PC-9 (cell line): ENCODE measurements around the gene LRRC14B. TPM values are rescaled to one million over a fixed set of nuclear protein-coding genes. Genes with fewer than 3 reads are reported as not detected.

Experiments used
- BruUV-seq: library from RNA; stranded (reverse); fragments of 400-500 nt; replicated peaks from 2 replicates; lab custom pipeline; 2021; lab: Mats Ljungman, UMichigan
- CTCF ChIA-PET: fragments of 300-600 bp; sonication (Branson Sonifier 250); formaldehyde crosslinking; loops from one replicate; lab custom pipeline; 2022; ENCODE audit warnings: antibody characterized with exemption; lab: Charles Lee
- POLR2A ChIA-PET: fragments of 300-600 bp; sonication (Branson Sonifier 250); formaldehyde crosslinking; loops from one replicate; lab custom pipeline; 2022; ENCODE audit warnings: antibody characterized with exemption; ENCODE audit not compliant: unreplicated experiment; lab: Charles Lee
- DNase-seq, 2 experiments: peaks; one replicate each; pipeline versions ENCODE4 v3.0.0 to v3.0.0-alpha.2; 2015 to 2022; ENCODE audit warnings: mixed read lengths in 1 of 2
- H2AFZ ChIP-seq: fragments of 200-600 bp; sonication (generic); 2 replicates; pipeline ENCODE4 v1.8.1; 2017; ENCODE audit warnings: antibody characterized with exemption
- H3F3A ChIP-seq: fragments of 200-600 bp; sonication (generic); 2 replicates; pipeline ENCODE4 v1.8.1; 2017; ENCODE audit warnings: antibody characterized with exemption, mild to moderate bottlenecking, low read depth; ENCODE audit not compliant: insufficient read depth
- H3K27ac ChIP-seq: fragments of 200-600 bp; sonication (generic); 2 replicates; pipeline ENCODE4 v1.6.1; 2016; ENCODE audit warnings: mixed run types
- H3K27me3 ChIP-seq: fragments of 200-600 bp; sonication (generic); 2 replicates; pipeline ENCODE4 v1.6.1; 2016; ENCODE audit warnings: low read depth, mixed run types; ENCODE audit not compliant: insufficient read depth
- H3K36me3 ChIP-seq: fragments of 200-600 bp; sonication (generic); 2 replicates; pipeline ENCODE4 v1.6.1; 2016; ENCODE audit warnings: low read depth, mixed run types
- H3K4me1 ChIP-seq: fragments of 200-600 bp; sonication (generic); replicated peaks from 2 replicates; pipeline ENCODE4 v1.6.1; 2016; ENCODE audit warnings: mixed run types; ENCODE audit not compliant: insufficient read depth
- H3K4me2 ChIP-seq: fragments of 200-600 bp; sonication (generic); 2 replicates; pipeline ENCODE4 v1.6.1; 2017; ENCODE audit warnings: mixed run types
- H3K4me3 ChIP-seq: fragments of 200-600 bp; sonication (generic); 2 replicates; pipeline ENCODE4 v1.6.1; 2016; ENCODE audit warnings: mixed run types
- H3K79me2 ChIP-seq: fragments of 200-600 bp; sonication (generic); 2 replicates; pipeline ENCODE4 v1.6.1; 2017; ENCODE audit warnings: low read depth, mixed run types
- H3K9me2 ChIP-seq: fragments of 200-600 bp; sonication (generic); 2 replicates; pipeline ENCODE4 v1.8.1; 2017; ENCODE audit warnings: mild to moderate bottlenecking; ENCODE audit not compliant: insufficient read depth
- H3K9me3 ChIP-seq: fragments of 200-600 bp; sonication (generic); 2 replicates; pipeline ENCODE4 v1.8.1; 2016; ENCODE audit warnings: low read depth; ENCODE audit not compliant: insufficient read depth
- H4K20me1 ChIP-seq: fragments of 200-600 bp; sonication (generic); 2 replicates; pipeline ENCODE4 v1.8.1; 2017; ENCODE audit not compliant: insufficient read depth
- EZH2 ChIP-seq: fragments of 200-600 bp; sonication (generic); IDR thresholded peaks from 2 replicates; pipeline ENCODE4 v1.8.0; 2017; ENCODE audit warnings: antibody characterized with exemption, low read depth
- intact Hi-C: fragments of 100-400 bp; cut with micrococcal nuclease; formaldehyde crosslinking; loops from one replicate; pipeline ENCODE4 v1.10.0; 2022; ENCODE audit not compliant: unreplicated experiment
- total RNA-seq: library from RNA; stranded (reverse); gene quantifications from 2 replicates; pipeline ENCODE4 v1.2.3, GENCODE V29; 2021
- TF ChIP-seq, protein P1 (sequence below): fragments of 200-600 bp; sonication (generic); conservative IDR thresholded peaks from 2 replicates; pipeline ENCODE4 v1.6.1; 2017; ENCODE audit warnings: mixed run types, antibody characterized with exemption, mild to moderate bottlenecking, moderate library complexity

LRRC14B gene
- total RNA-seq, 1 experiment from 2014 or later, result not detected

GRCh38 chr5:154826-155225 is 36.5 kb upstream of the LRRC14B start:
- no peaks in the 10 kb centered on the region for H3F3A ChIP-seq
- no peak overlapping the region for H2AFZ ChIP-seq
- BruUV-seq, result no TSS peak
- no peaks in the 10 kb centered on the region for H3K79me2 ChIP-seq
- no peaks in the 10 kb centered on the region for H3K36me3 ChIP-seq
- intact Hi-C loops, result no loop called here
- H3K27ac ChIP-seq, result no peak overlapping the region
- ChIA-PET POLR2A (no interaction called here), CTCF (no interaction called here)
- DNase-seq, result no peak
- no peaks in the 10 kb centered on the region for H3K9me3 ChIP-seq
- no peaks in the 10 kb centered on the region for H3K9me2 ChIP-seq
- H3K27me3 ChIP-seq, result peaks cover 98% of the 10 kb centered on the region
- no peaks in the 10 kb centered on the region for H3K4me1 ChIP-seq
- H4K20me1 ChIP-seq, result no peaks in the 10 kb centered on the region
- H3K4me2 ChIP-seq, result no peak overlapping the region
- no peak for TF ChIP-seq EZH2
- TF ChIP-seq, protein P1, sequence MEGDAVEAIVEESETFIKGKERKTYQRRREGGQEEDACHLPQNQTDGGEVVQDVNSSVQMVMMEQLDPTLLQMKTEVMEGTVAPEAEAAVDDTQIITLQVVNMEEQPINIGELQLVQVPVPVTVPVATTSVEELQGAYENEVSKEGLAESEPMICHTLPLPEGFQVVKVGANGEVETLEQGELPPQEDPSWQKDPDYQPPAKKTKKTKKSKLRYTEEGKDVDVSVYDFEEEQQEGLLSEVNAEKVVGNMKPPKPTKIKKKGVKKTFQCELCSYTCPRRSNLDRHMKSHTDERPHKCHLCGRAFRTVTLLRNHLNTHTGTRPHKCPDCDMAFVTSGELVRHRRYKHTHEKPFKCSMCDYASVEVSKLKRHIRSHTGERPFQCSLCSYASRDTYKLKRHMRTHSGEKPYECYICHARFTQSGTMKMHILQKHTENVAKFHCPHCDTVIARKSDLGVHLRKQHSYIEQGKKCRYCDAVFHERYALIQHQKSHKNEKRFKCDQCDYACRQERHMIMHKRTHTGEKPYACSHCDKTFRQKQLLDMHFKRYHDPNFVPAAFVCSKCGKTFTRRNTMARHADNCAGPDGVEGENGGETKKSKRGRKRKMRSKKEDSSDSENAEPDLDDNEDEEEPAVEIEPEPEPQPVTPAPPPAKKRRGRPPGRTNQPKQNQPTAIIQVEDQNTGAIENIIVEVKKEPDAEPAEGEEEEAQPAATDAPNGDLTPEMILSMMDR, result no peak
- H3K4me3 ChIP-seq, result no peak overlapping the region

DNA sequence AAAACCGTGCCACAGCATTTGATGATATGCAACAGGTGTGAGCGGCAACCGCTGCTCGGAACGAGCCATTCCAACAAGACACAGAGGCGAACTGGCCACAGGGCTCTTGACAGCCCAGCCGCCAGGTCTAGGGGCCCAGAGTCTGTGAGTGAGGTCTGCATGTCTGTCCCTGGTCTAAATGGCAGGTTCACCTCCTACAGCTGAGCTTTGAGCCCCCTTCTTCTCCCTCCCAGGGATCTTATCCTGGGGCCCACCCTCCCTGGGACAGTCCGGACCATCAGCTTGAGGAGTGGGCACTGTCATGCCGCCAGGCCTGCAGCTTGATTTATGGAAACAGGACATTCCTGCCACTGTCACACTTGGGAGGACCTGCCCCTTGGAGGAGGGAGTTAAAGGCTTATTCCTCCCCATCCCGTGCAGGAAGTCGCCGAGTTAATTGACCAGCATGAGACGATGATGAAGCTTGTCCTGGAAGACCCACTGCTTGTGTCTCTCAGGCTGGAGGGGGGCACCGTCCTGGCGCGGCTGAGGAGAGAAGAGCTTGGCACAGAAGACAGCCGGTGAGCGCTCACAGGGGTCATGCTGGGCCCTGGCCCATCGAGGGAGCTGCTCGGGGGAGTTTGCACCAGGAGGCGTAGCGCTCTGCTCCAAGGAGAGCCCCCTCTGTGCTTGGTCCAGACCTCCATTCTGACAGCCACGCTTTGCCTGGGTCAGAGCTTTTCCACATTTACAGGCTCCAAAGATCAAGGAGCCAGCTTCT is 35.5 kb upstream of the LRRC14B start:
- intact Hi-C loops, result no loop called here
- Histone ChIP-seq H2AFZ (no peak overlapping the region), H4K20me1 (no peaks in the 10 kb centered on the region), H3K4me2 (no peak overlapping the region), H3K36me3 (no peaks in the 10 kb centered on the region), H3K27ac (no peak overlapping the region), H3K9me2 (no peaks in the 10 kb centered on the region), H3K9me3 (no peaks in the 10 kb centered on the region), H3K27me3 (peaks cover 98% of the 10 kb centered on the region), H3F3A (no peaks in the 10 kb centered on the region), H3K4me3 (no peak overlapping the region), H3K4me1 (no peaks in the 10 kb centered on the region), H3K79me2 (no peaks in the 10 kb centered on the region)
- CTCF ChIA-PET, result no interaction called here
- BruUV-seq, result no TSS peak
- POLR2A ChIA-PET, result no interaction called here
- TF ChIP-seq EZH2, result no peak
- TF ChIP-seq, protein P1, result no peak
- no peak for DNase-seq

GRCh38 chr5:156411-157072 is 34.8 kb upstream of the LRRC14B start:
- Histone ChIP-seq H3K36me3 (no peaks in the 10 kb centered on the region), H3K27ac (no peak overlapping the region), H3K79me2 (no peaks in the 10 kb centered on the region), H3K4me1 (no peaks in the 10 kb centered on the region), H3K4me3 (no peak overlapping the region), H4K20me1 (no peaks in the 10 kb centered on the region), H2AFZ (no peak overlapping the region), H3K27me3 (peaks cover 98% of the 10 kb centered on the region), H3K4me2 (no peak overlapping the region), H3F3A (no peaks in the 10 kb centered on the region), H3K9me2 (no peaks in the 10 kb centered on the region), H3K9me3 (no peaks in the 10 kb centered on the region)
- intact Hi-C loops, result no loop called here
- no peak for DNase-seq
- ChIA-PET CTCF (no interaction called here), POLR2A (no interaction called here)
- no TSS peak for BruUV-seq
- TF ChIP-seq, protein P1, result no peak
- TF ChIP-seq EZH2, result no peak
